Vagina (tissue), 2 donors: ENCODE results near the gene NLGN1.

ENCODE experiments used
- CTCF ChIP-seq, 3 experiments: fragments of 450-650 bp in 2 of 3; fragments of 200-600 bp in 1 of 3; sonication (generic) in 1 of 3; IDR thresholded peaks; one replicate each; pipeline ENCODE4 v1.5.1; 2017 to 2019; ENCODE audit warnings: antibody characterized with exemption in 3 of 3, mild to moderate bottlenecking in 2 of 3, moderate library complexity in 2 of 3
- POLR2A ChIP-seq, 2 donors: fragments of 450-650 bp; IDR thresholded peaks; one replicate each; pipeline ENCODE4 v1.6.1; 2017; ENCODE audit warnings: antibody characterized with exemption in 2 of 2, mild to moderate bottlenecking in 2 of 2, moderate library complexity in 2 of 2
- POLR2AphosphoS5 ChIP-seq, 2 donors: sonication (generic); formaldehyde crosslinking; IDR thresholded peaks; one replicate each; pipeline ENCODE4 v1.9.0; 2017; ENCODE audit warnings: antibody characterized with exemption in 2 of 2, mild to moderate bottlenecking in 2 of 2, low read depth in 1 of 2; ENCODE audit not compliant: insufficient read depth in 1 of 2

GRCh38 chr3:173429527-173429926, 32.0 kb downstream of the NLGN1 start:
- TF ChIP-seq CTCF (IDR thresholded peaks at IDR 0.05) (no peak), POLR2AphosphoS5 (IDR thresholded peaks at IDR 0.05; ENCODE audit: insufficient read depth in 1 of 2, low read depth in 1 of 2) (no peak), POLR2A (IDR thresholded peaks at IDR 0.05) (no peak)
